ENCODE results near the gene PRR13. TPM values are rescaled to one million over a fixed set of nuclear protein-coding genes. Genes with fewer than 3 reads are reported as not detected.
"Not testable (repeated sequence)": the region's sequence is repeated elsewhere in the genome, so short reads cannot be mapped to it uniquely, and the experiment has no call there.

PRR13 gene, protein sequence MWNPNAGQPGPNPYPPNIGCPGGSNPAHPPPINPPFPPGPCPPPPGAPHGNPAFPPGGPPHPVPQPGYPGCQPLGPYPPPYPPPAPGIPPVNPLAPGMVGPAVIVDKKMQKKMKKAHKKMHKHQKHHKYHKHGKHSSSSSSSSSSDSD
- total RNA-seq (ENCODE audit: low replicate concordance) = 52.2 and 67.2 TPM in 2 replicates

DNA sequence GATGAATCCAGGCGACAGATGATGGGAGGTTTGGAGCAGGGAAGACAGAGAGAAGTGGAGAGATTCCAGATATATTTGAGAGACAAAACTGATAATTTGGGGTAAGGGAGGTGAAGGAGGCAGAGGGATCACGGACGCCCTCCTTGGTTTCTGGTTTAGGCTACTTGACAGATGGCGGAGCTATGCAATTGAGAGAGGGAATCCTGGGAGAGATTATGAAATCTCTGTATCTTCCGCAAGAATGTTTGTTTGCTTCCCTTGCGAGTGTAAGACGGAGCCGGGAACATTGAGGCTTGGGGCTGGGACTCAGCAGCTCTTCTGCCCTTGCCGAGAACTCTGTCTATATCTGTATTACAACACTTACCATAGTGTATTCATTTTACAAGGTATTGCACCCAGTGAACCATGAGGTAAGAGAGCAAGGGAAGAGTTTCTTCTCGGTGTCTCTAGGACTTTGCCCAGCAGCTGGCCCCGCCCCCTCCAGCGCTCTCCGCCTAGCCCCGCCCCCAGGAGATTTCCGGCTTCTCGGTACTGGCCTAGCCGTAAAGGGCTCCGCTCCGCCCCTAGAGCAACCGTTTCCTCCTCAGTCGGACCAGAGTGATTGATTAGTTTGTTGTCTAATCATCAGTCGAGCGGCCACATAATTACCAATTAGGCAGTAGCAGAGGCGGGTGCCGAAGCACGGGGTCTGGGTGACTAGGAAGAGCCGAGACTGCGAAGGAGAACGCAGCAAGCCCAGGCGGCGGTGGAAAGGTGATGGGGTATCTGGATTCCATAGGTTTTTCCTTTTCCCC, at the start of gene PRR13:
TSS of gene PRR13 (plus strand) at position 695 of the 794 bp plus-strand sequence. CDS start 981 bp downstream, outside the sequence.
- peak; percentile 100 for DNase-seq (ENCODE audit: low spot score)
- no peaks in the 10 kb centered on the region for H3K27me3 ChIP-seq
- peak within 1 kb of the TSS; percentile 23 for H3K9ac ChIP-seq
- peaks cover 14% of the 10 kb centered on the region for H3K79me2 ChIP-seq (ENCODE audit: low read depth)
- peak within 1 kb of the TSS; percentile 68 for H3K4me3 ChIP-seq
- peaks cover 6% of the 10 kb centered on the region for H3K36me3 ChIP-seq
- Mint-ChIP-seq H3K4me1 (peaks cover 27% of the 10 kb centered on the region), H3K4me3 (peak within 1 kb of the TSS; percentile 95), H3K9me3 (no peaks in the 10 kb centered on the region), H3K36me3 (peaks cover 8% of the 10 kb centered on the region), H3K27ac (peak within 1 kb of the TSS; percentile 96), H3K27me3 (ENCODE audit: insufficient read depth, low read depth) (peaks cover 2% of the 10 kb centered on the region)
- H3K9me3 ChIP-seq (ENCODE audit: low read depth) = no peaks in the 10 kb centered on the region
- TF ChIP-seq EZH2 (IDR thresholded peaks at IDR 0.05) (no peak), EZH2phosphoT487 (IDR thresholded peaks at IDR 0.05) (no peak)
- TF ChIP-seq, protein P1, sequence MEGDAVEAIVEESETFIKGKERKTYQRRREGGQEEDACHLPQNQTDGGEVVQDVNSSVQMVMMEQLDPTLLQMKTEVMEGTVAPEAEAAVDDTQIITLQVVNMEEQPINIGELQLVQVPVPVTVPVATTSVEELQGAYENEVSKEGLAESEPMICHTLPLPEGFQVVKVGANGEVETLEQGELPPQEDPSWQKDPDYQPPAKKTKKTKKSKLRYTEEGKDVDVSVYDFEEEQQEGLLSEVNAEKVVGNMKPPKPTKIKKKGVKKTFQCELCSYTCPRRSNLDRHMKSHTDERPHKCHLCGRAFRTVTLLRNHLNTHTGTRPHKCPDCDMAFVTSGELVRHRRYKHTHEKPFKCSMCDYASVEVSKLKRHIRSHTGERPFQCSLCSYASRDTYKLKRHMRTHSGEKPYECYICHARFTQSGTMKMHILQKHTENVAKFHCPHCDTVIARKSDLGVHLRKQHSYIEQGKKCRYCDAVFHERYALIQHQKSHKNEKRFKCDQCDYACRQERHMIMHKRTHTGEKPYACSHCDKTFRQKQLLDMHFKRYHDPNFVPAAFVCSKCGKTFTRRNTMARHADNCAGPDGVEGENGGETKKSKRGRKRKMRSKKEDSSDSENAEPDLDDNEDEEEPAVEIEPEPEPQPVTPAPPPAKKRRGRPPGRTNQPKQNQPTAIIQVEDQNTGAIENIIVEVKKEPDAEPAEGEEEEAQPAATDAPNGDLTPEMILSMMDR (IDR thresholded peaks at IDR 0.05) = no peak
- peak within 1 kb of the TSS; percentile 82 for H2AFZ ChIP-seq (replicated peaks)
- peaks cover 3% of the 10 kb centered on the region for H4K20me1 ChIP-seq (ENCODE audit: low read depth)
- H3K4me1 ChIP-seq = peaks cover 15% of the 10 kb centered on the region
- H3F3A ChIP-seq (ENCODE audit: low read depth) = peaks cover 16% of the 10 kb centered on the region
- peak within 1 kb of the TSS; percentile 10 for H3K27ac ChIP-seq
- peak within 1 kb of the TSS; percentile 82 for H3K4me2 ChIP-seq

DNA sequence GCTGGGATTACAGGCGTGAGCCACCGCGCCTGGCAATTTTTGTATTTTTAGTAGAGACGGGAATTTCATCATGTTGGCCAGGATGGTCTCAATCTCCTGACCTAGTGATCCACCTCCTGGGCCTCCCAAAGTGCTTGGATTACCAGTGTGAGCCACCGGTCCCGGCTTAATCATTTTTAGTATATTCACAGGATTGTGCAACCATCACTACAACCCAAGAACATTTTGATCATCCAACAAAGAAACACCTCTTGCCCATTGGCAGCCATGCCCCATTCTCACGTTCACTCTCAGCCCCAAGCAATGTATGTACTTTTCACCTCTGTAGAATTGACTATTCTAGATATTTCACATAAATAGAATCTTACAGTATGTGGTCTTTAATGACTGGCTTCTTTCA, 41.6 kb upstream of the PRR13 start:
- no peaks in the 10 kb centered on the region for H3F3A ChIP-seq (ENCODE audit: low read depth)
- H3K9ac ChIP-seq = no peak overlapping the region
- H3K79me2 ChIP-seq (ENCODE audit: low read depth) = peaks cover 97% of the 10 kb centered on the region
- Mint-ChIP-seq H3K9me3 (no peaks in the 10 kb centered on the region), H3K4me3 (no peak overlapping the region), H3K27me3 (ENCODE audit: insufficient read depth, low read depth) (no peaks in the 10 kb centered on the region), H3K4me1 (no peaks in the 10 kb centered on the region), H3K36me3 (peaks cover 17% of the 10 kb centered on the region), H3K27ac (no peak overlapping the region)
- H3K36me3 ChIP-seq = peaks cover 7% of the 10 kb centered on the region
- no peak overlapping the region for H2AFZ ChIP-seq (replicated peaks)
- peaks cover 23% of the 10 kb centered on the region for H4K20me1 ChIP-seq (ENCODE audit: low read depth)
- H3K27me3 ChIP-seq = no peaks in the 10 kb centered on the region
- H3K4me3 ChIP-seq = no peak overlapping the region
- TF ChIP-seq, protein P1 (IDR thresholded peaks at IDR 0.05) = no peak
- TF ChIP-seq EZH2 (IDR thresholded peaks at IDR 0.05) = no peak
- TF ChIP-seq EZH2phosphoT487 (IDR thresholded peaks at IDR 0.05) = no peak
- H3K9me3 ChIP-seq (ENCODE audit: low read depth) = no peaks in the 10 kb centered on the region
- no peak for DNase-seq (ENCODE audit: low spot score)
- H3K4me1 ChIP-seq = no peaks in the 10 kb centered on the region
- H3K4me2 ChIP-seq = no peak overlapping the region
- no peak overlapping the region for H3K27ac ChIP-seq

DNA sequence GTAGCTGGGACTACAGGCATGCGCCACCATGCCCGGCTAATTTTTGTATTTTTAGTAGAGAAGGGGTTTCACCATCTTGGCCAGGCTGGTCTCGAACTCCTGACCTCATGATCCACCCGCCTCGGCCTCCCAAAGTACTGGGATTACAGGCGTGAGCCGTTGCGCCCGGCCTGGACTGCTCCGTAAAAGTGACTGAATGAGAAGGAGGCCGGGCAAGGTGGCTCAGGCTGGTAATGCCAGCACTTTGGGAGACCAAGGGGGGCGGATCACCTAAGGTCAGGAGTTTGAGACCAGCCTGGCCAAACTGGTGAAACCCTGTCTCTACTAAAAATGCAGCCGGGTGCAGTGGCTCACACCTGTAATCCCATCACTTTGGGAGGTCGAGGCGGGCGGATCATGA, 39.2 kb upstream of the PRR13 start:
- H3K36me3 Mint-ChIP-seq = peaks cover 19% of the 10 kb centered on the region
- not testable (repeated sequence) for H3K4me3 Mint-ChIP-seq; H3F3A ChIP-seq (ENCODE audit: low read depth); H3K4me1 ChIP-seq; DNase-seq (ENCODE audit: low spot score); H3K9me3 ChIP-seq (ENCODE audit: low read depth); H3K4me3 ChIP-seq; H3K9me3 Mint-ChIP-seq; H3K9ac ChIP-seq; H3K4me2 ChIP-seq; H3K27me3 ChIP-seq; H3K4me1 Mint-ChIP-seq; H3K27ac ChIP-seq; H3K27me3 Mint-ChIP-seq (ENCODE audit: insufficient read depth, low read depth); H3K27ac Mint-ChIP-seq; H2AFZ ChIP-seq (replicated peaks); H3K36me3 ChIP-seq
- Histone ChIP-seq H3K79me2 (ENCODE audit: low read depth) (peaks cover 73% of the 10 kb centered on the region), H4K20me1 (ENCODE audit: low read depth) (peaks cover 19% of the 10 kb centered on the region)

DNA sequence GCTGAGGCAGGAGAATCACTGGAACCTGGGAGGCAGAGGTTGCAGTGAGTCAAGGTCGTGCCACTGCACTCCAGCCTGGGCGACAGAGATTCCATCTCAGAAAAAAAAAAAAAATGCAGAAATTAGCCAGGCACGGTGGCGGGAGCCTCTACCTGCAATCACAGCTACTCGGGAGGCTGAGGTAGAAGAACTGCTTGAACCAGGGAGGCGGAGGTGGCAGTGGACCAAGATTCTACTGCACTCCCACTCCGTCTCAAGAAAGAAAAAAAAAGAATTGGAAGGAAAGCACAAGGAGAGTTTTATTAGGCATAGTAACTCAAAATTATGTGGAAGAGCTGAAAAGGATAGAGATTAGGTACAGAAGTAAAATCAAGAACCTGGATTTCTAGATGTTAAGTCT, 38.7 kb upstream of the PRR13 start:
- Histone ChIP-seq H3K4me3 (no peak overlapping the region), H3K9ac (no peak overlapping the region), H3F3A (ENCODE audit: low read depth) (no peaks in the 10 kb centered on the region), H3K27ac (no peak overlapping the region), H3K79me2 (ENCODE audit: low read depth) (peaks cover 68% of the 10 kb centered on the region), H3K4me2 (no peak overlapping the region), H3K9me3 (ENCODE audit: low read depth) (no peaks in the 10 kb centered on the region), H2AFZ (replicated peaks) (no peak overlapping the region), H3K27me3 (no peaks in the 10 kb centered on the region), H3K36me3 (peaks cover 7% of the 10 kb centered on the region), H4K20me1 (ENCODE audit: low read depth) (peaks cover 19% of the 10 kb centered on the region), H3K4me1 (no peaks in the 10 kb centered on the region)
- Mint-ChIP-seq H3K9me3 (no peaks in the 10 kb centered on the region), H3K27ac (no peak overlapping the region), H3K4me1 (no peaks in the 10 kb centered on the region), H3K4me3 (no peak overlapping the region), H3K27me3 (ENCODE audit: insufficient read depth, low read depth) (no peaks in the 10 kb centered on the region), H3K36me3 (peaks cover 18% of the 10 kb centered on the region)
- DNase-seq (ENCODE audit: low spot score) = no peak
- TF ChIP-seq, protein P1 (IDR thresholded peaks at IDR 0.05) = no peak
- TF ChIP-seq EZH2phosphoT487 (IDR thresholded peaks at IDR 0.05) = no peak
- no peak for TF ChIP-seq EZH2 (IDR thresholded peaks at IDR 0.05)

Measured in neural progenitor cell (in vitro differentiated cells).